ENCODE measurements around the gene NCOR1.

DNA sequence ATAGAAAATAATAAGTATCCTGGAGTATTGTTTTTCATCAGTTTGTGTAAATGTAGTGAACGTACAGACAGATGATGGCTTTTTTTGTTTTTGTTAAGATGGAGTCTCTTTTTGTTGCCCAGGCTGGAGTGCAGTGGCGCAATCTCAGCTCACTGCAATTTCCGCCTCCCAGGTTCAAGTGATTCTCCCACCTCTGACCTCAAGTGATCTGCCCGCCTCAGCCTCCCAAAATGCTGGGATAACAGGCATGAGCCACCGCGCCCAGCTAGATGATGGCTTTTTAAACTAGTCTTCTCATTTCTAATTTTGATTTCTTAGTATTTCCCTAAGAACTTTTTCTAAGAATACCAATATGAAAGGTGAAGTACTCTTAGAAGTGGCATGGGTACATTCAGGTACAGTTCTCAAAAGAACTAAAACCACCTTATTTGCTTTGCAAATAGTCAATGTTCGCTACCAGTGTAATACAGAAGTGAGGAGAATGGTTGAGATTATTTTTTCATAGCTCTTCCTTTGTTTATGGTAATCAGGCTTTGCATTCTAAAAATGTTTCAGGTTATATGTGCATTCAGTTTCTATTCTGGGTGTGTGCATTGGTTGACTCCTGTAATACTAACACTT lies 181.5 kb downstream of the NCOR1 start:
- TF ChIP-seq CTCF (IDR thresholded peaks at IDR 0.05; ENCODE audit: low read depth, low read length, poor library complexity, severe bottlenecking) (no peak), EZH2phosphoT487 (IDR thresholded peaks at IDR 0.05; ENCODE audit: borderline replicate concordance, low read length) (no peak)
